Smooth muscle cell (in vitro differentiated cells): ENCODE measurements around the gene TUFT1. TPM values are rescaled to one million over a fixed set of nuclear protein-coding genes. Genes with fewer than 3 reads are reported as not detected.

Experiments used
- DNase-seq: peaks from one replicate; lab custom pipeline; 2025; ENCODE audit not compliant: unreplicated experiment; lab: John Stamatoyannopoulos, UW
- H2AFZ ChIP-seq: fragments of 200-600 bp; sonication (generic); 2 replicates; pipeline ENCODE4 v1.6.0; 2016; ENCODE audit warnings: antibody characterized with exemption, low read depth, mild to moderate bottlenecking
- H3F3A ChIP-seq: fragments of 200-600 bp; sonication (generic); 2 replicates; pipeline ENCODE4 v1.6.0; 2017; ENCODE audit warnings: antibody characterized with exemption, low read depth
- H3K27ac ChIP-seq: fragments of 200-600 bp; sonication (generic); 2 replicates; pipeline ENCODE4 v1.5.1; 2016; ENCODE audit warnings: low read depth, mild to moderate bottlenecking
- H3K27me3 ChIP-seq: fragments of 200-600 bp; sonication (generic); 2 replicates; pipeline ENCODE4 v1.6.1; 2016; ENCODE audit warnings: low read depth, mild to moderate bottlenecking
- H3K36me3 ChIP-seq: fragments of 200-600 bp; sonication (generic); 2 replicates; pipeline ENCODE4 v1.5.1; 2016; ENCODE audit warnings: low read depth
- H3K4me1 ChIP-seq: fragments of 200-600 bp; sonication (generic); 2 replicates; pipeline ENCODE4 v1.5.1; 2016; ENCODE audit warnings: low read depth
- H3K4me2 ChIP-seq: fragments of 200-600 bp; sonication (generic); 2 replicates; pipeline ENCODE4 v1.6.0; 2016; ENCODE audit warnings: mild to moderate bottlenecking
- H3K4me3 ChIP-seq: fragments of 200-600 bp; sonication (generic); 2 replicates; pipeline ENCODE4 v1.5.1; 2016; ENCODE audit warnings: mild to moderate bottlenecking
- H3K79me2 ChIP-seq: fragments of 200-600 bp; sonication (generic); 2 replicates; pipeline ENCODE4 v1.6.0; 2016; ENCODE audit warnings: low read depth, mild to moderate bottlenecking
- H3K9ac ChIP-seq: fragments of 200-600 bp; sonication (generic); 2 replicates; pipeline ENCODE4 v1.6.0; 2016; ENCODE audit warnings: low read depth
- H3K9me3 ChIP-seq: fragments of 200-600 bp; sonication (generic); replicated peaks from 2 replicates; pipeline ENCODE4 v1.5.1; 2016; ENCODE audit warnings: low read depth
- H4K20me1 ChIP-seq: fragments of 200-600 bp; sonication (generic); 2 replicates; pipeline ENCODE4 v1.6.0; 2016; ENCODE audit warnings: low read depth
- CTCF ChIP-seq: fragments of 200-600 bp; sonication (generic); IDR thresholded peaks from 2 replicates; pipeline ENCODE4 v1.5.1; 2017; ENCODE audit warnings: borderline replicate concordance, mild to moderate bottlenecking, antibody characterized with exemption; ENCODE audit not compliant: insufficient read depth, poor library complexity, severe bottlenecking
- WGBS: methylation state at CpG from one replicate; pipeline ENCODE4 v1.1.7; 2016; ENCODE audit warnings: low lambda C conversion rate; 5-methylcytosine and 5-hydroxymethylcytosine counted together
- polyA plus RNA-seq: library from polyadenylated mRNA; unstranded; fragments of >200 nt; fragmentation: Nextera tagmentation; extraction: Ambion mirVana; gene quantifications from 2 replicates; pipeline ENCODE4 v1.2.1, GENCODE V29; 2016
- total RNA-seq: library from RNA; depleted of rRNA; stranded (reverse); fragments of >200 nt; gene quantifications from 2 replicates; pipeline ENCODE4 v1.2.3, GENCODE V29; 2014

TUFT1 gene
- total and polyA plus RNA-seq, 2 experiments from 2014 or later = 15.1 to 20.0 TPM

GRCh38 chr1:151562661-151563060, 22.6 kb downstream of the TUFT1 start:
- H3K27ac ChIP-seq = no peak overlapping the region
- no peaks in the 10 kb centered on the region for H3F3A ChIP-seq
- no peaks in the 10 kb centered on the region for H3K9me3 ChIP-seq
- peaks cover 9% of the 10 kb centered on the region for H3K79me2 ChIP-seq
- no peaks in the 10 kb centered on the region for H3K4me1 ChIP-seq
- DNase-seq = no peak
- no peak overlapping the region for H3K9ac ChIP-seq
- 87% methylated on average over 1 of the region's 1 CpG for WGBS
- no peak for TF ChIP-seq CTCF
- no peak overlapping the region for H3K4me3 ChIP-seq
- no peaks in the 10 kb centered on the region for H3K27me3 ChIP-seq
- no peak overlapping the region for H3K4me2 ChIP-seq
- no peak overlapping the region for H2AFZ ChIP-seq
- H3K36me3 ChIP-seq = no peaks in the 10 kb centered on the region
- peaks cover 47% of the 10 kb centered on the region for H4K20me1 ChIP-seq

GRCh38 chr1:151563376-151563775, 23.3 kb downstream of the TUFT1 start:
- no peaks in the 10 kb centered on the region for H3K9me3 ChIP-seq
- no peak overlapping the region for H3K9ac ChIP-seq
- DNase-seq = no peak
- no peaks in the 10 kb centered on the region for H3K36me3 ChIP-seq
- no peak overlapping the region for H2AFZ ChIP-seq
- WGBS = 80% methylated on average over 2 of the region's 2 CpGs
- H3K27ac ChIP-seq = no peak overlapping the region
- H3K4me3 ChIP-seq = no peak overlapping the region
- no peaks in the 10 kb centered on the region for H3K27me3 ChIP-seq
- H3K79me2 ChIP-seq = peaks cover 6% of the 10 kb centered on the region
- TF ChIP-seq CTCF = no peak
- H3F3A ChIP-seq = no peaks in the 10 kb centered on the region
- no peak overlapping the region for H3K4me2 ChIP-seq
- H4K20me1 ChIP-seq = peaks cover 42% of the 10 kb centered on the region
- H3K4me1 ChIP-seq = no peaks in the 10 kb centered on the region

- TF ChIP-seq CTCF = no peak
- WGBS = 79% methylated on average over 5 of the region's 5 CpGs
These were observed 25.5 kb downstream of the TUFT1 start for GRCh38 chr1:151565502-151566189.

GRCh38 chr1:151568626-151569088, 28.5 kb downstream of the TUFT1 start:
- no peaks in the 10 kb centered on the region for H3K27me3 ChIP-seq
- H2AFZ ChIP-seq = no peak overlapping the region
- no peaks in the 10 kb centered on the region for H3K36me3 ChIP-seq
- H3K27ac ChIP-seq = no peak overlapping the region
- no peak overlapping the region for H3K4me2 ChIP-seq
- 82% methylated on average over 3 of the region's 3 CpGs for WGBS
- no peak overlapping the region for H3K9ac ChIP-seq
- H4K20me1 ChIP-seq = no peaks in the 10 kb centered on the region
- no peaks in the 10 kb centered on the region for H3K9me3 ChIP-seq
- H3K79me2 ChIP-seq = no peaks in the 10 kb centered on the region
- H3K4me1 ChIP-seq = no peaks in the 10 kb centered on the region
- no peak overlapping the region for H3K4me3 ChIP-seq
- no peak for DNase-seq
- no peak for TF ChIP-seq CTCF
- no peaks in the 10 kb centered on the region for H3F3A ChIP-seq

More at GRCh38 chr1:151565502-151566189, 25.5 kb downstream of the TUFT1 start:
- H3K4me3 ChIP-seq = no peak overlapping the region
- H4K20me1 ChIP-seq = peaks cover 22% of the 10 kb centered on the region
- no peak overlapping the region for H3K27ac ChIP-seq
- no peaks in the 10 kb centered on the region for H3K9me3 ChIP-seq
- H3K36me3 ChIP-seq = no peaks in the 10 kb centered on the region
- no peaks in the 10 kb centered on the region for H3K27me3 ChIP-seq
- no peaks in the 10 kb centered on the region for H3K4me1 ChIP-seq
- H3K79me2 ChIP-seq = no peaks in the 10 kb centered on the region
- no peaks in the 10 kb centered on the region for H3F3A ChIP-seq
- DNase-seq = no peak
- H3K9ac ChIP-seq = no peak overlapping the region
- H2AFZ ChIP-seq = no peak overlapping the region
- no peak overlapping the region for H3K4me2 ChIP-seq
